ENCODE data around the gene GRID2.

Gene GRID2

DNA sequence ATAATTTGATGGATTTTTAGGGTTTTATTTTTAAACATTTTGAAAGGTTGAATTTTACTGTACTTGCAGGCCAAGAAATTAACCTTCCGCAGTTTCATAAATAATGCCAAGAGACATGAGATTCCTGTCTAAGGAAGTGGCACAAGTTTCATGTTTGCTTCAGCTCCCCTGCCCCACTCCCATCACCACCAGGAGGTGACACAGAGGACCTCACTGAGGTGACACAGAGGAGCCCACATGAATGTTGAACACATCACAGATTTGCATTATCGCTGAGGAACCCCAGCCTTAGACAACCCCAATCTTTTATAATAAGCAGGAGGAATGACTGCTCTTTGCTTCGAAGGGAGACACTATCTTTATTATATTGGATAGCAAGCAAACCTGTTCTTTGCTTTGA is 1033.4 kb downstream of the GRID2 start (continued):
- TF ChIP-seq, protein P1, sequence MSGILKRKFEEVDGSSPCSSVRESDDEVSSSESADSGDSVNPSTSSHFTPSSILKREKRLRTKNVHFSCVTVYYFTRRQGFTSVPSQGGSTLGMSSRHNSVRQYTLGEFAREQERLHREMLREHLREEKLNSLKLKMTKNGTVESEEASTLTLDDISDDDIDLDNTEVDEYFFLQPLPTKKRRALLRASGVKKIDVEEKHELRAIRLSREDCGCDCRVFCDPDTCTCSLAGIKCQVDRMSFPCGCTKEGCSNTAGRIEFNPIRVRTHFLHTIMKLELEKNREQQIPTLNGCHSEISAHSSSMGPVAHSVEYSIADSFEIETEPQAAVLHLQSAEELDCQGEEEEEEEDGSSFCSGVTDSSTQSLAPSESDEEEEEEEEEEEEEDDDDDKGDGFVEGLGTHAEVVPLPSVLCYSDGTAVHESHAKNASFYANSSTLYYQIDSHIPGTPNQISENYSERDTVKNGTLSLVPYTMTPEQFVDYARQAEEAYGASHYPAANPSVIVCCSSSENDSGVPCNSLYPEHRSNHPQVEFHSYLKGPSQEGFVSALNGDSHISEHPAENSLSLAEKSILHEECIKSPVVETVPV (CRISPR knock-in tag; IDR thresholded peaks at IDR 0.05): no peak
- TF ChIP-seq ZFP3 (CRISPR knock-in tag; IDR thresholded peaks at IDR 0.05): no peak
- no peak for TF ChIP-seq GLIS3 (CRISPR knock-in tag; IDR thresholded peaks at IDR 0.05)

DNA sequence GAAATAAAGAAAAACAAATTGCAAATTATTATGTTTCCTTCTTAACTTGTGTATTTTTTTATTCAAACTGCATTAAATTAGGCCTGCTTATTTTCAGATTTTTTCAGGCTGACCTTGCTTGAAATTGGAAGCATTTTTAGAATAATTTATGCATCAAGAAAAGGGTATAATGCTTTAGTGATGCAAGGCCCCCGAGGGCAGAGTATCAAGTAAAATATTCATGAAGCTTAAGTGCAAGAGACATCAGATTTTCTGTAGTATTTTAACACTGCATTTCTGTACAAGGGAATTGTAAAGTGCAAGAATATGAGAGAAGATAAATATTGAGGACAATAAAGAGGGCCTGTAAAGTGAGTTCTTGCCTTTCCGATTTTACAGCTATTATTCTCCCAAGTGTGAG is 1039.0 kb downstream of the GRID2 start:
- ATAC-seq: no peak
- no peak for TF ChIP-seq ZNF8 (CRISPR knock-in tag; IDR thresholded peaks at IDR 0.05)
- no peak for TF ChIP-seq GLIS3 (CRISPR knock-in tag; IDR thresholded peaks at IDR 0.05)
- no peak for TF ChIP-seq ISL1 (CRISPR knock-in tag; IDR thresholded peaks at IDR 0.05)
- no peak for TF ChIP-seq ZFP3 (CRISPR knock-in tag; IDR thresholded peaks at IDR 0.05)
- no peak for TF ChIP-seq ESRRG (CRISPR knock-in tag; IDR thresholded peaks at IDR 0.05)
- TF ChIP-seq PPARA (CRISPR knock-in tag; IDR thresholded peaks at IDR 0.05; ENCODE audit: borderline replicate concordance): no peak
- no peak for TF ChIP-seq RARB (CRISPR knock-in tag; IDR thresholded peaks at IDR 0.05)
- no peak for TF ChIP-seq ZNF565 (CRISPR knock-in tag; conservative IDR thresholded peaks at IDR 0.05; ENCODE audit: low read depth)
- no peak for TF ChIP-seq ZC3H10 (CRISPR knock-in tag; IDR thresholded peaks at IDR 0.05)
- TF ChIP-seq BACH2 (CRISPR knock-in tag; IDR thresholded peaks at IDR 0.05; ENCODE audit: borderline replicate concordance): no peak
- TF ChIP-seq TOX (CRISPR knock-in tag; IDR thresholded peaks at IDR 0.05; ENCODE audit: borderline replicate concordance): no peak
- TF ChIP-seq, protein P2, sequence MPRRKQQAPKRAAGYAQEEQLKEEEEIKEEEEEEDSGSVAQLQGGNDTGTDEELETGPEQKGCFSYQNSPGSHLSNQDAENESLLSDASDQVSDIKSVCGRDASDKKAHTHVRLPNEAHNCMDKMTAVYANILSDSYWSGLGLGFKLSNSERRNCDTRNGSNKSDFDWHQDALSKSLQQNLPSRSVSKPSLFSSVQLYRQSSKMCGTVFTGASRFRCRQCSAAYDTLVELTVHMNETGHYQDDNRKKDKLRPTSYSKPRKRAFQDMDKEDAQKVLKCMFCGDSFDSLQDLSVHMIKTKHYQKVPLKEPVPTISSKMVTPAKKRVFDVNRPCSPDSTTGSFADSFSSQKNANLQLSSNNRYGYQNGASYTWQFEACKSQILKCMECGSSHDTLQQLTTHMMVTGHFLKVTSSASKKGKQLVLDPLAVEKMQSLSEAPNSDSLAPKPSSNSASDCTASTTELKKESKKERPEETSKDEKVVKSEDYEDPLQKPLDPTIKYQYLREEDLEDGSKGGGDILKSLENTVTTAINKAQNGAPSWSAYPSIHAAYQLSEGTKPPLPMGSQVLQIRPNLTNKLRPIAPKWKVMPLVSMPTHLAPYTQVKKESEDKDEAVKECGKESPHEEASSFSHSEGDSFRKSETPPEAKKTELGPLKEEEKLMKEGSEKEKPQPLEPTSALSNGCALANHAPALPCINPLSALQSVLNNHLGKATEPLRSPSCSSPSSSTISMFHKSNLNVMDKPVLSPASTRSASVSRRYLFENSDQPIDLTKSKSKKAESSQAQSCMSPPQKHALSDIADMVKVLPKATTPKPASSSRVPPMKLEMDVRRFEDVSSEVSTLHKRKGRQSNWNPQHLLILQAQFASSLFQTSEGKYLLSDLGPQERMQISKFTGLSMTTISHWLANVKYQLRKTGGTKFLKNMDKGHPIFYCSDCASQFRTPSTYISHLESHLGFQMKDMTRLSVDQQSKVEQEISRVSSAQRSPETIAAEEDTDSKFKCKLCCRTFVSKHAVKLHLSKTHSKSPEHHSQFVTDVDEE (CRISPR knock-in tag; IDR thresholded peaks at IDR 0.05): no peak
- TF ChIP-seq, protein P3, sequence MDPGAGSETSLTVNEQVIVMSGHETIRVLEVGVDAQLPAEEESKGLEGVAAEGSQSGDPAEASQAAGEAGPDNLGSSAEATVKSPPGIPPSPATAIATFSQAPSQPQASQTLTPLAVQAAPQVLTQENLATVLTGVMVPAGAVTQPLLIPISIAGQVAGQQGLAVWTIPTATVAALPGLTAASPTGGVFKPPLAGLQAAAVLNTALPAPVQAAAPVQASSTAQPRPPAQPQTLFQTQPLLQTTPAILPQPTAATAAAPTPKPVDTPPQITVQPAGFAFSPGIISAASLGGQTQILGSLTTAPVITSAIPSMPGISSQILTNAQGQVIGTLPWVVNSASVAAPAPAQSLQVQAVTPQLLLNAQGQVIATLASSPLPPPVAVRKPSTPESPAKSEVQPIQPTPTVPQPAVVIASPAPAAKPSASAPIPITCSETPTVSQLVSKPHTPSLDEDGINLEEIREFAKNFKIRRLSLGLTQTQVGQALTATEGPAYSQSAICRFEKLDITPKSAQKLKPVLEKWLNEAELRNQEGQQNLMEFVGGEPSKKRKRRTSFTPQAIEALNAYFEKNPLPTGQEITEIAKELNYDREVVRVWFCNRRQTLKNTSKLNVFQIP (CRISPR knock-in tag; IDR thresholded peaks at IDR 0.05; ENCODE audit: borderline replicate concordance, low read depth): no peak
- no peak for TF ChIP-seq ARNTL (CRISPR knock-in tag; IDR thresholded peaks at IDR 0.05; ENCODE audit: borderline replicate concordance, low read depth)
- TF ChIP-seq ZNF70 (CRISPR knock-in tag; IDR thresholded peaks at IDR 0.05): no peak

DNA sequence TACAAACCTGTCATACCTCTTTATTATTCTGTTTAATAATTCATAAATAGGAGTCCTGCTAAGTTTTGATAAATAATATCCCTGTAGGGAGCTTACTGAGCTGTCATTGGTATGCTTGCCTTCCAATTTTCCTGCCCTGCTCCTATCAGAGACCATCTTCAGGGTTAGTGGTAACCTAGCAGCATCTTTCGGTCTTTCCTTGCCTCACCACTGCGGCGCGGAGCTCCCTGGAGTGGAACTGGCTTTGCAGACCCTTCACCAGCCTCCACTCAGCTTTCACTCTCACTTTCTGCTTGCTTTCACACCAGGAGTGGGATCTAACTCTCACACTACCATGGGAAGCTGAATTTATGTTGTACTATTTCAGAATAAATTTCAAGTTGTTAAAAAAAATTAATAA is 1043.1 kb downstream of the GRID2 start:
- ATAC-seq: no peak

More for the DNA sequence above, 1043.1 kb downstream of the GRID2 start:
- no peak for TF ChIP-seq PPARA (CRISPR knock-in tag; IDR thresholded peaks at IDR 0.05; ENCODE audit: borderline replicate concordance)
- TF ChIP-seq ZC3H10 (CRISPR knock-in tag; IDR thresholded peaks at IDR 0.05): no peak
- TF ChIP-seq, protein P2 (CRISPR knock-in tag; IDR thresholded peaks at IDR 0.05): no peak
- TF ChIP-seq ARNTL (CRISPR knock-in tag; IDR thresholded peaks at IDR 0.05; ENCODE audit: borderline replicate concordance, low read depth): no peak
- TF ChIP-seq ZNF565 (CRISPR knock-in tag; conservative IDR thresholded peaks at IDR 0.05; ENCODE audit: low read depth): no peak
- TF ChIP-seq, protein P3 (CRISPR knock-in tag; IDR thresholded peaks at IDR 0.05; ENCODE audit: borderline replicate concordance, low read depth): no peak
- TF ChIP-seq CSDC2 (CRISPR knock-in tag; IDR thresholded peaks at IDR 0.05): no peak
- TF ChIP-seq RARB (CRISPR knock-in tag; IDR thresholded peaks at IDR 0.05): no peak
- TF ChIP-seq ZNF70 (CRISPR knock-in tag; IDR thresholded peaks at IDR 0.05): no peak
- TF ChIP-seq TCF4 (CRISPR knock-in tag; IDR thresholded peaks at IDR 0.05; ENCODE audit: borderline replicate concordance): no peak
- TF ChIP-seq ZFP30 (CRISPR knock-in tag; IDR thresholded peaks at IDR 0.05): no peak
- TF ChIP-seq TOX (CRISPR knock-in tag; IDR thresholded peaks at IDR 0.05; ENCODE audit: borderline replicate concordance): no peak
- TF ChIP-seq ZNF8 (CRISPR knock-in tag; IDR thresholded peaks at IDR 0.05): no peak
- no peak for TF ChIP-seq ZFP3 (CRISPR knock-in tag; IDR thresholded peaks at IDR 0.05)
- TF ChIP-seq, protein P4, sequence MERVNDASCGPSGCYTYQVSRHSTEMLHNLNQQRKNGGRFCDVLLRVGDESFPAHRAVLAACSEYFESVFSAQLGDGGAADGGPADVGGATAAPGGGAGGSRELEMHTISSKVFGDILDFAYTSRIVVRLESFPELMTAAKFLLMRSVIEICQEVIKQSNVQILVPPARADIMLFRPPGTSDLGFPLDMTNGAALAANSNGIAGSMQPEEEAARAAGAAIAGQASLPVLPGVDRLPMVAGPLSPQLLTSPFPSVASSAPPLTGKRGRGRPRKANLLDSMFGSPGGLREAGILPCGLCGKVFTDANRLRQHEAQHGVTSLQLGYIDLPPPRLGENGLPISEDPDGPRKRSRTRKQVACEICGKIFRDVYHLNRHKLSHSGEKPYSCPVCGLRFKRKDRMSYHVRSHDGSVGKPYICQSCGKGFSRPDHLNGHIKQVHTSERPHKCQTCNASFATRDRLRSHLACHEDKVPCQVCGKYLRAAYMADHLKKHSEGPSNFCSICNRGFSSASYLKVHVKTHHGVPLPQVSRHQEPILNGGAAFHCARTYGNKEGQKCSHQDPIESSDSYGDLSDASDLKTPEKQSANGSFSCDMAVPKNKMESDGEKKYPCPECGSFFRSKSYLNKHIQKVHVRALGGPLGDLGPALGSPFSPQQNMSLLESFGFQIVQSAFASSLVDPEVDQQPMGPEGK (CRISPR knock-in tag; IDR thresholded peaks at IDR 0.05; ENCODE audit: borderline replicate concordance): no peak
- no peak for TF ChIP-seq GLIS3 (CRISPR knock-in tag; IDR thresholded peaks at IDR 0.05)

Measured in SK-N-SH treated with all-trans-retinoic acid at 6 μM for 48 hours (cell line).